GM12878 (cell line): ENCODE results near the gene PDE8B. TPM values are rescaled to one million over a fixed set of nuclear protein-coding genes. Genes with fewer than 3 reads are reported as not detected.

ENCODE experiments used
- ATAC-seq: fragments of 200-7000 bp; cut with Tn5 transposase; 3 replicates; pipeline ENCODE4 v1.9.1; 2020; ENCODE audit warnings: mild to moderate bottlenecking, moderate library complexity
- BruUV-seq: library from RNA; stranded (reverse); fragments of 400-500 nt; replicated peaks from 2 replicates; lab custom pipeline; 2021; lab: Mats Ljungman, UMichigan
- CTCF ChIA-PET: fragments of 300-600 bp; sonication (Branson Sonifier 250); formaldehyde crosslinking; extraction: SDS; loops from one replicate; lab custom pipeline; 2021; ENCODE audit warnings: inconsistent platforms; lab: Yijun Ruan, JAX
- POLR2A ChIA-PET: fragments of 350-600 bp; formaldehyde crosslinking; extraction: SDS; loops from one replicate; lab custom pipeline; 2021; ENCODE audit warnings: inconsistent platforms; lab: Charles Lee
- RAD21 ChIA-PET: fragments of 300-600 bp; sonication (Branson Sonifier 250); formaldehyde crosslinking; loops from one replicate; lab custom pipeline; 2023; ENCODE audit warnings: antibody characterized with exemption; ENCODE audit not compliant: unreplicated experiment; lab: Charles Lee
- SMC1A ChIA-PET: fragments of 300-600 bp; sonication (Branson Sonifier 250); formaldehyde crosslinking; loops from one replicate; lab custom pipeline; 2023; ENCODE audit not compliant: unreplicated experiment, uncharacterized antibody; lab: Charles Lee
- DNase-seq: peaks from one replicate; pipeline ENCODE4 v3.0.0-alpha.2; 2011; ENCODE audit warnings: low read depth, low spot score
- FAIRE-seq: peaks from 3 replicates; lab custom pipeline; 2011; peaks lifted over from hg19 to GRCh38; lab: Jason Lieb, UNC
- H2AFZ ChIP-seq: 2 replicates; pipeline ENCODE4 v1.6.0; 2011; ENCODE audit warnings: low read depth, low read length, control low read depth; ENCODE audit not compliant: control insufficient read depth
- H3K27ac ChIP-seq: 2 replicates; pipeline ENCODE4 v1.5.1; 2011; ENCODE audit warnings: control low read depth; ENCODE audit not compliant: control insufficient read depth, insufficient read depth
- H3K27me3 ChIP-seq, 2 experiments: replicated peaks in 1 of 2; 2 replicates each; pipeline versions ENCODE4 v1.6.0 to v1.6.1; 2011; ENCODE audit warnings: low read length in 1 of 2; ENCODE audit not compliant: control insufficient read depth in 2 of 2, insufficient read depth in 2 of 2
- H3K36me3 ChIP-seq, 2 experiments: 2 replicates each; pipeline ENCODE4 v1.5.1; 2011; ENCODE audit warnings: low read length in 1 of 2; ENCODE audit not compliant: control insufficient read depth in 2 of 2, insufficient read depth in 2 of 2
- H3K4me1 ChIP-seq: 2 replicates; pipeline ENCODE4 v1.6.1; 2011; ENCODE audit warnings: mild to moderate bottlenecking, low read length, moderate library complexity, mixed read lengths; ENCODE audit not compliant: control insufficient read depth, insufficient read depth
- H3K4me2 ChIP-seq: 2 replicates; pipeline ENCODE4 v1.6.0; 2011; ENCODE audit warnings: control low read depth; ENCODE audit not compliant: control insufficient read depth, insufficient read depth
- H3K4me3 ChIP-seq: fragments of 200-600 bp; sonication (generic); 2 replicates; pipeline ENCODE4 v1.5.1; 2016
- H3K79me2 ChIP-seq: 2 replicates; pipeline ENCODE4 v1.6.0; 2011; ENCODE audit warnings: low read length; ENCODE audit not compliant: control insufficient read depth, insufficient read depth
- H3K9ac ChIP-seq: 2 replicates; pipeline ENCODE4 v1.8.0; 2011; ENCODE audit warnings: low read length, control low read depth, mixed read lengths; ENCODE audit not compliant: control insufficient read depth, insufficient read depth
- H3K9me3 ChIP-seq: replicated peaks from 3 replicates; pipeline ENCODE4 v1.5.1; 2011; ENCODE audit warnings: mild to moderate bottlenecking, low read length; ENCODE audit not compliant: control insufficient read depth, insufficient read depth
- H4K20me1 ChIP-seq: 2 replicates; pipeline ENCODE4 v1.6.0; 2011; ENCODE audit not compliant: control insufficient read depth, insufficient read depth
- NFIC ChIP-seq: IDR thresholded peaks from 2 replicates; pipeline ENCODE4 v1.6.1; 2012; ENCODE audit warnings: low read depth, mild to moderate bottlenecking, inconsistent platforms, low read length, moderate library complexity
- NR2C1 ChIP-seq: fragments of 450-650 bp; IDR thresholded peaks from 2 replicates; pipeline ENCODE4 v1.6.1; 2017; ENCODE audit warnings: antibody characterized with exemption, mild to moderate bottlenecking, moderate library complexity
- NR2C2 ChIP-seq: IDR thresholded peaks from 2 replicates; pipeline ENCODE4 v1.6.1; 2011; ENCODE audit warnings: borderline replicate concordance, low read depth; ENCODE audit not compliant: control insufficient read depth, insufficient read length
- SUZ12 ChIP-seq: fragments of 200-600 bp; sonication (generic); IDR thresholded peaks from one replicate; pipeline ENCODE4 v1.6.1; 2018; ENCODE audit warnings: antibody characterized with exemption, mild to moderate bottlenecking; ENCODE audit not compliant: unreplicated experiment
- TAF1 ChIP-seq: IDR thresholded peaks from 2 replicates; pipeline ENCODE4 v1.6.1; 2011; ENCODE audit warnings: mild to moderate bottlenecking, low read depth, low read length, borderline replicate concordance
- TBL1XR1 ChIP-seq: IDR thresholded peaks from 2 replicates; pipeline ENCODE4 v1.6.1; 2012; ENCODE audit warnings: low read depth, low read length, improper control_type of control experiment
- ZBTB33 ChIP-seq: fragments of 450-650 bp; IDR thresholded peaks from 2 replicates; pipeline ENCODE4 v1.6.1; 2017; ENCODE audit warnings: mild to moderate bottlenecking
- ZNF207 ChIP-seq: fragments of 450-650 bp; IDR thresholded peaks from 2 replicates; pipeline ENCODE4 v1.6.1; 2014; ENCODE audit warnings: antibody characterized with exemption, mild to moderate bottlenecking, borderline replicate concordance
- ZNF384 ChIP-seq: IDR thresholded peaks from 2 replicates; pipeline ENCODE4 v1.6.1; 2012; ENCODE audit warnings: low read depth, mild to moderate bottlenecking, low read length, improper control_type of control experiment, borderline replicate concordance
- WGBS: methylation state at CpG from one replicate; pipeline ENCODE4 v1.1.6; 2016; ENCODE audit warnings: low lambda C conversion rate; ENCODE audit not compliant: insufficient replicate concordance, insufficient coverage; ENCODE audit errors: missing lambda C conversion rate; 5-methylcytosine and 5-hydroxymethylcytosine counted together
- in situ Hi-C: fragments of 300-500 bp; cut with MboI; formaldehyde crosslinking; loops from 9 replicates; pipeline ENCODE4 v1.14.3; 2018; ENCODE audit warnings: mixed read lengths
- intact Hi-C: fragments of 100-400 bp; cut with micrococcal nuclease; formaldehyde crosslinking; loops from one replicate; pipeline ENCODE4 v1.14.2; 2022; ENCODE audit not compliant: unreplicated experiment
- polyA plus RNA-seq, 11 experiments: library from polyadenylated mRNA; depleted of rRNA in 4 of 11; unstranded in 6 of 11; stranded (reverse) in 5 of 11; fragments of >200 nt; fragmentation: Nextera tagmentation in 4 of 11; fragmentation: Illumina TruSeq in 1 of 11; extraction: Ambion mirVana in 4 of 11; extraction: Trizol in 1 of 11; gene quantifications; 1 replicate in 1 of 11; 2 replicates in 10 of 11; pipeline versions ENCODE4 v1.2.1 to v1.2.3, GENCODE V29; 2011 to 2016; ENCODE audit warnings: inconsistent platforms in 2 of 11, missing spikeins in 2 of 11, low read depth in 1 of 11
- total RNA-seq, 4 experiments: library from RNA; depleted of rRNA in 3 of 4; stranded (reverse); fragments of >200 nt in 3 of 4; fragmentation: Illumina TruSeq in 1 of 4; extraction: Trizol in 1 of 4; gene quantifications; 2 replicates each; pipeline versions ENCODE4 v1.2.1 to v1.2.3, GENCODE V29; 2013 to 2021
- TF ChIP-seq, protein P1 (sequence below): fragments of 450-650 bp; IDR thresholded peaks from 2 replicates; pipeline ENCODE4 v1.6.1; 2017; ENCODE audit warnings: mild to moderate bottlenecking, moderate library complexity

The PDE8B gene
- total and polyA plus RNA-seq, 10 of the 15 experiments (the other 5 are each of a cell fraction or from before 2014, with no cell fraction given), result 0.03 to 0.44 (median 0.20) TPM; not detected in 3

GRCh38 chr5:77180167-77181081, 30.1 kb upstream of the PDE8B start:
- Histone ChIP-seq H3K9me3 (no peaks in the 10 kb centered on the region), H4K20me1 (no peaks in the 10 kb centered on the region), H3K27ac (no peak overlapping the region), H2AFZ (no peak overlapping the region), H3K36me3 (no peaks in the 10 kb centered on the region), H3K79me2 (no peaks in the 10 kb centered on the region), H3K9ac (no peak overlapping the region), H3K4me2 (no peak overlapping the region), H3K4me3 (no peak overlapping the region), H3K4me1 (no peaks in the 10 kb centered on the region), H3K27me3 (peaks cover 6 to 15% of the 10 kb centered on the region in 2 experiments)
- ATAC-seq (no peak), DNase-seq (no peak), FAIRE-seq (no peak)
- intact Hi-C loops, result no loop called here
- 14% methylated on average over 54 of the region's 69 CpGs for WGBS
- CTCF ChIA-PET, result no interaction called here
- POLR2A ChIA-PET, result no interaction called here
- in situ Hi-C loops, result no loop called here
- RAD21 ChIA-PET, result no interaction called here
- TF ChIP-seq TAF1 (no peak), NFIC (no peak), ZNF207 (no peak), SUZ12 (peak; percentile 56)
- no TSS peak for BruUV-seq
- SMC1A ChIA-PET, result no interaction called here

- in situ Hi-C loops, result no loop called here
- WGBS, result 11% methylated on average over 15 of the region's 15 CpGs
- DNase-seq (no peak), FAIRE-seq (no peak), ATAC-seq (no peak)
- BruUV-seq, result no TSS peak
- H3K9me3 ChIP-seq, result no peaks in the 10 kb centered on the region
- no peaks in the 10 kb centered on the region for H4K20me1 ChIP-seq
- H3K27ac ChIP-seq, result no peak overlapping the region
- RAD21 ChIA-PET, result no interaction called here
- H3K9ac ChIP-seq, result no peak overlapping the region
- H3K4me2 ChIP-seq, result no peak overlapping the region
- H3K4me1 ChIP-seq, result no peaks in the 10 kb centered on the region
- H2AFZ ChIP-seq, result no peak overlapping the region
- peaks cover 6 to 15% of the 10 kb centered on the region in 2 experiments for H3K27me3 ChIP-seq
- intact Hi-C loops, result no loop called here
- no peak overlapping the region for H3K4me3 ChIP-seq
- H3K79me2 ChIP-seq, result no peaks in the 10 kb centered on the region
- POLR2A ChIA-PET, result no interaction called here
- SMC1A ChIA-PET, result interaction anchor here (0.6 kb wide), 1 partner anchor 21 kb away, joined by 3 read pairs; no protein-coding TSS in a partner anchor
- no peaks in the 10 kb centered on the region for H3K36me3 ChIP-seq
- CTCF ChIA-PET, result no interaction called here
- TF ChIP-seq ZBTB33 (no peak), NR2C2 (no peak), NR2C1 (no peak), TBL1XR1 (no peak), ZNF384 (no peak)
- TF ChIP-seq, protein P1, sequence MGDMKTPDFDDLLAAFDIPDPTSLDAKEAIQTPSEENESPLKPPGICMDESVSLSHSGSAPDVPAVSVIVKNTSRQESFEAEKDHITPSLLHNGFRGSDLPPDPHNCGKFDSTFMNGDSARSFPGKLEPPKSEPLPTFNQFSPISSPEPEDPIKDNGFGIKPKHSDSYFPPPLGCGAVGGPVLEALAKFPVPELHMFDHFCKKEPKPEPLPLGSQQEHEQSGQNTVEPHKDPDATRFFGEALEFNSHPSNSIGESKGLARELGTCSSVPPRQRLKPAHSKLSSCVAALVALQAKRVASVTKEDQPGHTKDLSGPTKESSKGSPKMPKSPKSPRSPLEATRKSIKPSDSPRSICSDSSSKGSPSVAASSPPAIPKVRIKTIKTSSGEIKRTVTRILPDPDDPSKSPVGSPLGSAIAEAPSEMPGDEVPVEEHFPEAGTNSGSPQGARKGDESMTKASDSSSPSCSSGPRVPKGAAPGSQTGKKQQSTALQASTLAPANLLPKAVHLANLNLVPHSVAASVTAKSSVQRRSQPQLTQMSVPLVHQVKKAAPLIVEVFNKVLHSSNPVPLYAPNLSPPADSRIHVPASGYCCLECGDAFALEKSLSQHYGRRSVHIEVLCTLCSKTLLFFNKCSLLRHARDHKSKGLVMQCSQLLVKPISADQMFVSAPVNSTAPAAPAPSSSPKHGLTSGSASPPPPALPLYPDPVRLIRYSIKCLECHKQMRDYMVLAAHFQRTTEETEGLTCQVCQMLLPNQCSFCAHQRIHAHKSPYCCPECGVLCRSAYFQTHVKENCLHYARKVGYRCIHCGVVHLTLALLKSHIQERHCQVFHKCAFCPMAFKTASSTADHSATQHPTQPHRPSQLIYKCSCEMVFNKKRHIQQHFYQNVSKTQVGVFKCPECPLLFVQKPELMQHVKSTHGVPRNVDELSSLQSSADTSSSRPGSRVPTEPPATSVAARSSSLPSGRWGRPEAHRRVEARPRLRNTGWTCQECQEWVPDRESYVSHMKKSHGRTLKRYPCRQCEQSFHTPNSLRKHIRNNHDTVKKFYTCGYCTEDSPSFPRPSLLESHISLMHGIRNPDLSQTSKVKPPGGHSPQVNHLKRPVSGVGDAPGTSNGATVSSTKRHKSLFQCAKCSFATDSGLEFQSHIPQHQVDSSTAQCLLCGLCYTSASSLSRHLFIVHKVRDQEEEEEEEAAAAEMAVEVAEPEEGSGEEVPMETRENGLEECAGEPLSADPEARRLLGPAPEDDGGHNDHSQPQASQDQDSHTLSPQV, result no peak
Measured at GRCh38 chr5:77181173-77181572, 29.3 kb upstream of the PDE8B start.
